Testis (tissue), 2 donors: ENCODE results near the gene CPO.

ENCODE experiments used
- CTCF ChIP-seq, 3 experiments: fragments of 450-650 bp in 2 of 3; fragments of 200-600 bp in 1 of 3; sonication (generic) in 1 of 3; IDR thresholded peaks; one replicate each; pipeline ENCODE4 v1.5.1; 2016 to 2019; ENCODE audit warnings: antibody characterized with exemption in 3 of 3, mild to moderate bottlenecking in 2 of 3, moderate library complexity in 1 of 3
- POLR2A ChIP-seq: fragments of 450-650 bp; IDR thresholded peaks from one replicate; pipeline ENCODE4 v1.6.1; 2017; ENCODE audit warnings: antibody characterized with exemption, mild to moderate bottlenecking, moderate library complexity

- TF ChIP-seq CTCF (IDR thresholded peaks at IDR 0.05) (no peak), POLR2A (no peak)
Measured at GRCh38 chr2:206970589-206971360, 31.5 kb downstream of the CPO start.
